ENCODE measurements around the gene TRPM3.

The TRPM3 gene

DNA sequence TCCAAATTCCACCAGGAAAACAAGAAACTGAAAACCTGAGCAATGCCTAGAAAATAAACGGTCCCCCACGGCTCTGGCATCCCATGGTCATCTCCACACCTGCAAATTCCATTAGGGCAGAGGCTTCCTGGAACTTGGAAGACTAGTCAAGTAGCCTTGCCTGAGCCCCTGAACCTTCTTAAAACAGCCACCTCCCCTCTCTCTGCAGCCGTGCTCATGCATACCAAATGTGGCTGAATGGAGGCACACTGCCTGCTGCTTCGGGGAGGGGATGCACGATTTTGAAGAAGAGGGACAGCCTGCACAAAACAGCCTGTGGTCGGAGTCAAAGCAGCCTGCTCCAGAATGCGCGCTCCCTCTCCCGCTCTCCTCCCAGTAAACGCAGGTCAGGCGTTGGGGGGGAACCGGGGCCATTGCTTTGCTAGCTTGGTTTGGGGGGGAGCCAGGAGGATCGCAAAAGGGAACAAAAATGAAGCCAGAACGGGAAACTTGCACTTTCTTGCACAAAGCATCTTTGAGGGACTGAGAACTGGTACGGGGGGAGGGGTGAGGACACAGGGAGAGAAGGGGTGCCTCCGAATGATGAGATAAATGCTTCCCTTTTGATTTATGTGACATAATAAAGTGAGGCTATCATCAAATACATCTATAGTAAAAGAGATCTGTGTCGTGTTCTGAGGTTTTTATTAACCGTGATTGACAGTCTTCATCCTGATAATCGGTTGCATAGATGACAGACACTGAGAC lies at the start of gene TRPM3:
Gene TRPM3, minus strand, starts transcription at position 347 of the 747 bp plus-strand sequence. Its CDS starts 267 bp downstream, at position 80.
- in situ Hi-C loops (cut with MboI; ENCODE audit: low sequenced_read_pairs), result no loop called here

- in situ Hi-C loops (cut with MboI; ENCODE audit: low sequenced_read_pairs), result no loop called here
Observed at GRCh38 chr9:71168418-71168817, 47.0 kb upstream of the TRPM3 start.

GRCh38 chr9:71162126-71162525 lies 40.7 kb upstream of the TRPM3 start:
- in situ Hi-C loops (cut with MboI; ENCODE audit: low sequenced_read_pairs), result no loop called here

DNA sequence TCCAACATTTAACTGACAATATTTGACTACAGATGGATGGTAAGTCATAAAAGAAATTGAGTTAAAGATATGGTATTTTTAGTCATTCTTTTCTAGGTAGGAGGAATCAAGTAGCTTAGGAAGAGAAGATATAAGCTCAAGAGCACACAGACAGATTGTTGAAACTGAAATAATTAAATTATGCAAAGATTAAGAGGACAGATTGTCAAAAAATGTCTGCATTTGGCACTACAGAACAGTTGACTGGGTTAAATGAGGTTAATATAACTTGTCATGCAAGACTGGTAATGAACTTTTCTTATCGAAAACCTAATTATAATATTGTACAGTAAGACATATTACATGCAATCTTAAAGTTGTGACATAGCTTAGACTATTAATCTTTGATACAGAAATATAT lies 36.3 kb upstream of the TRPM3 start:
- in situ Hi-C loops (cut with MboI; ENCODE audit: low sequenced_read_pairs), result no loop called here

DNA sequence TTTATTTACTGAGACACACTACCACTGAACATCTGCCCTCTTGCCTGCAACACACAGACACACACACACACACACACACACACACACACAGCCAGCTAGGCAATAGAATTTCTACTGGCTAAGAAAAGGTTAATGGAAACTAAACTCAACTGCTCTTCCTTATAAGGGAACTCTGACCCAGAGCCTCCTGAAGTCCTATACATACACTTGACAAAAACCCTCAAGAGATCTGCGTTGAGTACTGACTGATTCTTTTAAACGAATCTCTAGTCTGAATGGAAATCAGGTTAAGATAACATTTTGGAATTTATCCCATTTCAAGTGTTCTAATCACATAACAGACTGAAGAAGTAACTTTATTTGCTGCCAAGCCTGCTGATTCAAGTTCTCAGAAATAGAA lies 25.9 kb upstream of the TRPM3 start:
- in situ Hi-C loops (cut with MboI; ENCODE audit: low sequenced_read_pairs), result no loop called here

GRCh38 chr9:71146511-71146910 lies 25.1 kb upstream of the TRPM3 start:
- in situ Hi-C loops (cut with MboI; ENCODE audit: low sequenced_read_pairs), result no loop called here

GRCh38 chr9:71145179-71145578 lies 23.8 kb upstream of the TRPM3 start:
- in situ Hi-C loops (cut with MboI; ENCODE audit: low sequenced_read_pairs), result no loop called here

GRCh38 chr9:71144495-71144894 lies 23.1 kb upstream of the TRPM3 start:
- in situ Hi-C loops (cut with MboI; ENCODE audit: low sequenced_read_pairs), result no loop called here

GRCh38 chr9:71136696-71137095 lies 15.3 kb upstream of the TRPM3 start:
- in situ Hi-C loops (cut with MboI; ENCODE audit: low sequenced_read_pairs), result no loop called here

DNA sequence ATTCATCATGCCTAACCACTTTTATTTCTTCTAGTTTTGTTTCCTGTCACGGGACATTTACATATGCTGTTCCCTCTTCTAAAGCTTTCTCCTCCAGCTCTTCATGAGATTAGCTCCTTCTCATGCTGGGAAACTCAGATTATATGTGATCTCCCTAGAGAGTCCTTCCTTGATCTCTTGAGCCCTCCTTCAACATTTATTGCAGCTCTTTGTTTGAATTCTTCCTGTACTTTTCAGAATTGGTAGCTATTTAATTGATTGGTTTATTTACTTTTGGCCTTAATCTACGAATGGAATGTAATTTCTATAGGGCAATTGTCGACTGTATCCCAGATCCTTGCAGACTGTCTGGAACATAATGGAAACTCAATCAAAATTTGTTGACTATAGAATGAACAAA lies 9.7 kb upstream of the TRPM3 start:
- in situ Hi-C loops (cut with MboI; ENCODE audit: low sequenced_read_pairs), result no loop called here

DNA sequence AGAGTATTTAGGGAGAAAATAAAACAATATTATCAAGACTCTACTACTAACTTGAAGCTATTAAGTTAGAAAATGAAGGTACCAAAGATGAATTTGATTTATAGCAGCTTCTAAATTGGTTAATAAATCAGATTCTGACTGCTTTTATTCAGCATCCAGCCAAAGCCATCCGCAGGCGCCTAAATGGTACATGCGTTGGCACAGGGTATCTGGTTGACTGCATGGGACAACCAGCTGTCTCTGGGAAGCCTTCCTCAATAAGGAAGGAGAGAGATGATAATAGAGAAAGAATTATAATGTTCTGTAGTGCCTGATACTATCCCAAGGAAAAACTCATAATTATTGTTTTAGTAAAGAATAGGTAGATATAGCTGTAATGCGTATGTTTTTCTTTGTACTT lies 9.1 kb upstream of the TRPM3 start:
- in situ Hi-C loops (cut with MboI; ENCODE audit: low sequenced_read_pairs), result no loop called here

GRCh38 chr9:71128796-71129195 lies 7.4 kb upstream of the TRPM3 start:
- in situ Hi-C loops (cut with MboI; ENCODE audit: low sequenced_read_pairs), result no loop called here

DNA sequence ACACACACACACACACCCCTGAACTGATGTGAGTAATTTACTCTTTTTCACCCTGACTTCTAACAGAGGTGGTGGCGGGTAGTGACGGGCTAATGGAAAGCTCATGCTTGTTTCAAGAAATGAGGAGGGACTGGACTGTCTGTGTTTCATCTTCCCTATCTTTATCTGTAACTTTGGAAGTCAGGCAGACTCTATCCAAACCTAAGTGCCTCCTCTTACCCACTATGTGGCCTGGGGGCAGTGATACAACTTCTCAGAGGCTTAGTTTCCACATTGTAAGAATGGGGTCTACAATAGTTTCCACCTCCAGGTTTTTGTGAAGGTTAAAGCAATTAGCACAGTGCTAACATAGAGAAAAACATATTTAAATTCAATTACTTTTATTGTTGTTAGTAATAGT lies 5.9 kb upstream of the TRPM3 start:
- in situ Hi-C loops (cut with MboI; ENCODE audit: low sequenced_read_pairs), result no loop called here

DNA sequence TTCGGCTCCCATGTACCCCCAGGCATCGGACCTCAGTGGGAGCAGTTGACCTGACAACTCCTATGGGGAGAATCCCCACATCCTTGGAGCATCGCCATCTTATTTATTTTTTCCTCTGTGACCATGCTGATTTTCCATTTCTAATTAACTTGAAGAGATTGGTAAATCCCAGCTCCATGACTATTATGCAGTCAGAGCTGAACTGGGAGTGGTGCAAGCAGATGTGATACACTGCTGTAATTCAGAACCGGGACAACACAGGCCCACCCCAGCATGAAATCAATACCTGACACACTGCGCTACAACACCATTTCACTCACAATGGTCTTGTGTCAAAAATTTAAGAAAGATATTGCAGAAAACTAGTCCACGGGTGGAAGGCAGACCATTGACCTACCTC lies 1.0 kb upstream of the TRPM3 start:
- in situ Hi-C loops (cut with MboI; ENCODE audit: low sequenced_read_pairs), result no loop called here

GRCh38 chr9:71122022-71122275 lies 528 bp upstream of the TRPM3 start:
- in situ Hi-C loops (cut with MboI; ENCODE audit: low sequenced_read_pairs), result no loop called here

DNA sequence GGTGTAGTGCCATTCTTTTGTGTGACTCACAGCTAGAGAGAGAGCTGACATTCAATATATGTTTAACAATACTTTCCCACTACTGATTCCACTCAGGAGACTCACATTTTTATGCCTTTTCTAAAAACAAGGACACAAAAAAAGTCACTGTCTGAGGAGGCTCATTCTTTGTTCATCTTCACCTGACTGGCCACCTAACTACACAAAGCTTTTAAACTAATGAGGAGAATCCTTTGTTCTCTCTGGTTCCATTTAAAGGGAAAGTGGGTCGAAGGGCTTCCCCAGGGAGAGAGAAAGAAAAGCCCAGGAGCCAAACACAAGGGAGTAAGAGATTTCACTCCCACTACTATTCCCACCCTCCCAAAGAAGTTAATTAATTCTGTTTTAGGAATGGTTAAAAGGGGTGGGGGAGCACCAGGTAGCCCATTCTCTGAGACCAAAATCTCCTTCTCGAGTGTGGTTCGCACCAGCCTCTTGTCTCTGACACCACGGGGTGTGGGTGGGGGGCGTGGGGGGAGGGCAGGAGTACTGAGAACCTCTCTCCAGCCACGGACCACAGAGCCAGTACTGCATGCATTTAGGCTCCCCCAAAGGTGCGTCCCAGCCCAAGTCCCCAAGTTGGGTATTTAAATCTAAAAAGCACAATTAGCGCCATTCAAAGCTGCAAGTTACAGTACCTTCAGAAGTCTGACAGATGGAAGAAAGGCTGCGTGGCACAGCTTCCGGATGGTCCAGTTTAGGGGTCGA lies 747 bp downstream of the TRPM3 start:
- in situ Hi-C loops (cut with MboI; ENCODE audit: low sequenced_read_pairs), result no loop called here

GRCh38 chr9:71119746-71120145 lies 1.7 kb downstream of the TRPM3 start:
- in situ Hi-C loops (cut with MboI; ENCODE audit: low sequenced_read_pairs), result no loop called here

DNA sequence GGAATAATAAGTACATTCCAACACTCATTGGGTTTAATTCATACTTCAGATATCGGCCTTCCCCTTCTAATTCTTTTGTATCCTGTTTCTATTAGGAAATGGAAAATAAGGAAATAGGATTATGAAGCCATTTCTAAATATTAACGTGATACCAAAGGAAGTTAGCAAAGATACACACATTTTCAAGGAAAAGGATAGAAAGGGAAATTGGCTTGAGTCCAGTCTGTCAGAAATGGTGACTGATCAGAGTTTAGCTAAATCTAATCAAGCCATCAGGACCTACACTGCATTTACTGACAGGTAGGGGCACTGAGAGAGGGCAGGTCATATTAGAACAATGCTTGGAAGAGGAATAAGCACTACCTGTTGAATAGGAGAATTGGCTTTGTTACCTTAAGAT lies 3.1 kb downstream of the TRPM3 start:
- in situ Hi-C loops (cut with MboI; ENCODE audit: low sequenced_read_pairs), result no loop called here

GRCh38 chr9:71115448-71115975 lies 5.9 kb downstream of the TRPM3 start:
- in situ Hi-C loops (cut with MboI; ENCODE audit: low sequenced_read_pairs), result no loop called here

GRCh38 chr9:71112866-71113265 lies 8.6 kb downstream of the TRPM3 start:
- in situ Hi-C loops (cut with MboI; ENCODE audit: low sequenced_read_pairs), result no loop called here

- in situ Hi-C loops (cut with MboI; ENCODE audit: low sequenced_read_pairs), result no loop called here
Observed at GRCh38 chr9:71108937-71109336, 12.5 kb downstream of the TRPM3 start.

DNA sequence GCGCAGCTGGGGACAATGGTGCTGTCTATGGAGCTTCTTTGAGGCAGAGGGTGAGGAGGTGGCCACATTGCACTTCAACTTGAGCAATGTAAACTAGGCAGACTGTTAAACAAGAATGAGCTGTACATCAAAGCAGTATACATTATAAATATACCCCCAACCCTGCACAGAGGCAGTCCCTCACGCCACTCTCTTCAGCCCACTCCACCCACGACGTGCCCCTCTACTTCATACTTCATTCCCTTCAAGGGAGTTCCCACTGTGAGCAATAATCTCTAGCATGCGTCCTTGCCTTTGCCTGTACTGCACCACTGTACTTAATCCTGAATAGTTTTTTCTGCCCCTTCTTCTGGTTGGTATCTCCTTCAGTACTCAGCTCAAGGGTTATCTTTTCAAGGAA lies 14.4 kb downstream of the TRPM3 start:
- in situ Hi-C loops (cut with MboI; ENCODE audit: low sequenced_read_pairs), result no loop called here

- in situ Hi-C loops (cut with MboI; ENCODE audit: low sequenced_read_pairs), result no loop called here
Observed at GRCh38 chr9:71105192-71105591, 16.2 kb downstream of the TRPM3 start.

All from hTERT RPE-1 (cell line).